Measurements from ENCODE around the gene DCUN1D1. TPM values are rescaled to one million over a fixed set of nuclear protein-coding genes. Genes with fewer than 3 reads are reported as not detected.
A peak's percentile ranks its signal among the peaks of the same experiment; 100 is the strongest.

Gene DCUN1D1
- total RNA-seq, 1 experiment from 2014 or later = 75.3 TPM

- Histone ChIP-seq H3K9me3 (ENCODE audit: low read depth, low read length, poor library complexity, severe bottlenecking) (no peaks in the 10 kb centered on the region), H3K27ac (ENCODE audit: low read depth, low read length, poor library complexity, severe bottlenecking) (no peak overlapping the region), H3K4me1 (ENCODE audit: insufficient read depth, low read length, poor library complexity, severe bottlenecking) (no peaks in the 10 kb centered on the region), H3K36me3 (ENCODE audit: insufficient read depth, low read length, poor library complexity, severe bottlenecking) (no peaks in the 10 kb centered on the region), H3K27me3 (replicated peaks; ENCODE audit: insufficient read depth, low read depth, low read length, poor library complexity) (no peaks in the 10 kb centered on the region), H3K4me3 (ENCODE audit: low read depth, low read length, poor library complexity, severe bottlenecking) (no peak overlapping the region)
- no TSS peak for BruUV-seq (replicated peaks)
- ChIA-PET POLR2A (ENCODE audit: low non-redundant PET) (no interaction called here), CTCF (interaction anchor here (0.6 kb wide), 1 partner anchor 215 kb away, joined by 7 read pairs; no protein-coding TSS in a partner anchor)
- DNase-seq (ENCODE audit: low spot score) = no peak
- intact Hi-C loops (cut with micrococcal nuclease; ENCODE audit: unreplicated experiment) = no loop called here
- TF ChIP-seq CTCF (conservative IDR thresholded peaks at IDR 0.05; ENCODE audit: low read depth, low read length) (no peak), EZH2 (IDR thresholded peaks at IDR 0.05; ENCODE audit: borderline replicate concordance, low read depth, low read length, poor library complexity, severe bottlenecking) (no peak)
Observed at GRCh38 chr3:182925944-182926337, 54.4 kb downstream of the DCUN1D1 start.

GRCh38 chr3:182925330-182925943 is 54.9 kb downstream of the DCUN1D1 start:
- peaks cover 4% of the 10 kb centered on the region for H3K4me1 ChIP-seq (ENCODE audit: insufficient read depth, low read length, poor library complexity, severe bottlenecking)
- no peaks in the 10 kb centered on the region for H3K27me3 ChIP-seq (replicated peaks; ENCODE audit: insufficient read depth, low read depth, low read length, poor library complexity)
- intact Hi-C loops (cut with micrococcal nuclease; ENCODE audit: unreplicated experiment) = no loop called here
- ChIA-PET POLR2A (ENCODE audit: low non-redundant PET) (no interaction called here), CTCF (no interaction called here)
- BruUV-seq (replicated peaks) = no TSS peak
- H3K9me3 ChIP-seq (ENCODE audit: low read depth, low read length, poor library complexity, severe bottlenecking) = no peaks in the 10 kb centered on the region
- no peak for TF ChIP-seq CTCF (conservative IDR thresholded peaks at IDR 0.05; ENCODE audit: low read depth, low read length)
- no peak for TF ChIP-seq EZH2 (IDR thresholded peaks at IDR 0.05; ENCODE audit: borderline replicate concordance, low read depth, low read length, poor library complexity, severe bottlenecking)
- DNase-seq (ENCODE audit: low spot score) = no peak
- H3K36me3 ChIP-seq (ENCODE audit: insufficient read depth, low read length, poor library complexity, severe bottlenecking) = no peaks in the 10 kb centered on the region
- H3K27ac ChIP-seq (ENCODE audit: low read depth, low read length, poor library complexity, severe bottlenecking) = no peak overlapping the region
- no peak overlapping the region for H3K4me3 ChIP-seq (ENCODE audit: low read depth, low read length, poor library complexity, severe bottlenecking)

GRCh38 chr3:182921665-182922355 is 58.5 kb downstream of the DCUN1D1 start:
- H3K27me3 ChIP-seq (replicated peaks; ENCODE audit: insufficient read depth, low read depth, low read length, poor library complexity) = no peaks in the 10 kb centered on the region
- ChIA-PET CTCF (no interaction called here), POLR2A (ENCODE audit: low non-redundant PET) (no interaction called here)
- peak overlapping the region; percentile 47 for H3K27ac ChIP-seq (ENCODE audit: low read depth, low read length, poor library complexity, severe bottlenecking)
- H3K9me3 ChIP-seq (ENCODE audit: low read depth, low read length, poor library complexity, severe bottlenecking) = no peaks in the 10 kb centered on the region
- intact Hi-C loops (cut with micrococcal nuclease; ENCODE audit: unreplicated experiment) = no loop called here
- DNase-seq (ENCODE audit: low spot score) = no peak
- no peak overlapping the region for H3K4me3 ChIP-seq (ENCODE audit: low read depth, low read length, poor library complexity, severe bottlenecking)
- no peaks in the 10 kb centered on the region for H3K36me3 ChIP-seq (ENCODE audit: insufficient read depth, low read length, poor library complexity, severe bottlenecking)
- H3K4me1 ChIP-seq (ENCODE audit: insufficient read depth, low read length, poor library complexity, severe bottlenecking) = peaks cover 8% of the 10 kb centered on the region
- TF ChIP-seq EZH2 (IDR thresholded peaks at IDR 0.05; ENCODE audit: borderline replicate concordance, low read depth, low read length, poor library complexity, severe bottlenecking) = no peak
- no peak for TF ChIP-seq CTCF (conservative IDR thresholded peaks at IDR 0.05; ENCODE audit: low read depth, low read length)
- BruUV-seq (replicated peaks) = no TSS peak

Data from A673 (cell line).